Hepatocyte (in vitro differentiated cells): ENCODE results near the gene TMEM203. TPM values are rescaled to one million over a fixed set of nuclear protein-coding genes. Genes with fewer than 3 reads are reported as not detected.

Source experiments
- DNase-seq: peaks from one replicate; pipeline ENCODE4 v3.0.0-alpha.2; 2016; ENCODE audit warnings: low spot score
- H2AFZ ChIP-seq: fragments of 200-600 bp; sonication (generic); 2 replicates; pipeline ENCODE4 v1.6.0; 2016; ENCODE audit warnings: antibody characterized with exemption, mild to moderate bottlenecking
- H3K27ac ChIP-seq: fragments of 200-600 bp; sonication (generic); 2 replicates; pipeline ENCODE4 v1.5.1; 2016; ENCODE audit warnings: mild to moderate bottlenecking
- H3K27me3 ChIP-seq: fragments of 200-600 bp; sonication (generic); 2 replicates; pipeline ENCODE4 v1.6.1; 2016
- H3K36me3 ChIP-seq: fragments of 200-600 bp; sonication (generic); replicated peaks from 2 replicates; pipeline ENCODE4 v1.5.1; 2016; ENCODE audit warnings: low read depth; ENCODE audit not compliant: insufficient read depth
- H3K4me1 ChIP-seq: fragments of 200-600 bp; sonication (generic); 2 replicates; pipeline ENCODE4 v1.5.1; 2016; ENCODE audit warnings: mild to moderate bottlenecking, moderate library complexity; ENCODE audit not compliant: insufficient read depth
- H3K4me2 ChIP-seq: fragments of 200-600 bp; sonication (generic); 2 replicates; pipeline ENCODE4 v1.6.0; 2016
- H3K4me3 ChIP-seq: fragments of 200-600 bp; sonication (generic); 2 replicates; pipeline ENCODE4 v1.5.1; 2016; ENCODE audit warnings: mild to moderate bottlenecking
- H3K79me2 ChIP-seq: fragments of 200-600 bp; sonication (generic); 2 replicates; pipeline ENCODE4 v1.6.0; 2017; ENCODE audit warnings: mild to moderate bottlenecking
- H3K9me2 ChIP-seq: fragments of 200-600 bp; sonication (generic); replicated peaks from 2 replicates; pipeline ENCODE4 v1.6.0; 2017; ENCODE audit warnings: mild to moderate bottlenecking; ENCODE audit not compliant: insufficient read depth
- H3K9me3 ChIP-seq: fragments of 200-600 bp; sonication (generic); 2 replicates; pipeline ENCODE4 v1.5.1; 2016; ENCODE audit warnings: low read depth, mild to moderate bottlenecking
- H4K20me1 ChIP-seq: fragments of 200-600 bp; sonication (generic); 2 replicates; pipeline ENCODE4 v1.6.0; 2016; ENCODE audit warnings: mild to moderate bottlenecking; ENCODE audit not compliant: insufficient read depth, poor library complexity, severe bottlenecking
- CTCF ChIP-seq: fragments of 200-600 bp; sonication (generic); IDR thresholded peaks from 2 replicates; pipeline ENCODE4 v1.5.1; 2016; ENCODE audit warnings: antibody characterized with exemption, mild to moderate bottlenecking; ENCODE audit not compliant: poor library complexity
- EZH2 ChIP-seq: fragments of 200-600 bp; sonication (generic); IDR thresholded peaks from 2 replicates; pipeline ENCODE4 v1.6.1; 2016; ENCODE audit warnings: antibody characterized with exemption, mild to moderate bottlenecking, borderline replicate concordance
- EZH2phosphoT487 ChIP-seq: fragments of 200-600 bp; sonication (generic); IDR thresholded peaks from one replicate; pipeline ENCODE4 v1.6.1; 2018; ENCODE audit warnings: antibody characterized with exemption, mild to moderate bottlenecking, low read depth, moderate library complexity; ENCODE audit not compliant: unreplicated experiment, severe bottlenecking
- WGBS: methylation state at CpG from one replicate; pipeline ENCODE4 v1.1.6; 2016; ENCODE audit warnings: low lambda C conversion rate; ENCODE audit errors: missing lambda C conversion rate; 5-methylcytosine and 5-hydroxymethylcytosine counted together
- polyA plus RNA-seq: library from polyadenylated mRNA; unstranded; fragments of >200 nt; fragmentation: Nextera tagmentation; extraction: Ambion mirVana; gene quantifications from 2 replicates; pipeline ENCODE4 v1.2.1, GENCODE V29; 2016
- total RNA-seq: library from RNA; depleted of rRNA; stranded (reverse); fragments of >200 nt; gene quantifications from 2 replicates; pipeline ENCODE4 v1.2.3, GENCODE V29; 2014

The TMEM203 gene
- total and polyA plus RNA-seq, 2 experiments from 2014 or later: 37.6 to 60.7 TPM

DNA sequence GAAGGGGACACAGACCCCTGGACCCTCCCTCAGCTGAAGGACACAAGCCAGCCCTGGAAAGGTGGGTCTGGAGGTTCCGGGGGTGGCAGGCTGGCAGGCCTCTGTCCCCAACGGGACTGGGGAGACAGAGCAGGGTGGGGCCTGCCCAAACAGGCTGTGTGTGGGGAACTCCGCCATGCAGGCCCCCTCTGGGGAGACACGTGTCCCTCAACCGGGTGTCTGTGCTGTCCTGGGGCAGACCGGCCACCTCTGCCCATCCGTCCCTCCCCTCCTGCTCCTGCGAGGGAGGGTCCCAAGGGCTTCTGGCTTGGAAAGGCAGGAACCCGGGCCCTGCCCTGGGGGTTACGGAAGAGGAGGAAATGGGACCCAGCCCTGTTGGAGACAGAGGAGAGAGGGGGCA, 26.7 kb upstream of the TMEM203 start:
- H3K9me3 ChIP-seq: no peaks in the 10 kb centered on the region
- no peak overlapping the region for H3K27ac ChIP-seq
- H2AFZ ChIP-seq: no peak overlapping the region
- no peaks in the 10 kb centered on the region for H3K27me3 ChIP-seq
- no peaks in the 10 kb centered on the region for H3K36me3 ChIP-seq
- peaks cover 47% of the 10 kb centered on the region for H3K4me1 ChIP-seq
- no peak for DNase-seq
- no peaks in the 10 kb centered on the region for H3K9me2 ChIP-seq
- no peak overlapping the region for H3K4me2 ChIP-seq
- no peak overlapping the region for H3K4me3 ChIP-seq
- 84% methylated on average over 10 of the region's 10 CpGs for WGBS
- no peak for TF ChIP-seq EZH2
- TF ChIP-seq EZH2phosphoT487: no peak
- TF ChIP-seq CTCF: no peak
- H4K20me1 ChIP-seq: no peaks in the 10 kb centered on the region
- H3K79me2 ChIP-seq: peaks cover 5% of the 10 kb centered on the region

DNA sequence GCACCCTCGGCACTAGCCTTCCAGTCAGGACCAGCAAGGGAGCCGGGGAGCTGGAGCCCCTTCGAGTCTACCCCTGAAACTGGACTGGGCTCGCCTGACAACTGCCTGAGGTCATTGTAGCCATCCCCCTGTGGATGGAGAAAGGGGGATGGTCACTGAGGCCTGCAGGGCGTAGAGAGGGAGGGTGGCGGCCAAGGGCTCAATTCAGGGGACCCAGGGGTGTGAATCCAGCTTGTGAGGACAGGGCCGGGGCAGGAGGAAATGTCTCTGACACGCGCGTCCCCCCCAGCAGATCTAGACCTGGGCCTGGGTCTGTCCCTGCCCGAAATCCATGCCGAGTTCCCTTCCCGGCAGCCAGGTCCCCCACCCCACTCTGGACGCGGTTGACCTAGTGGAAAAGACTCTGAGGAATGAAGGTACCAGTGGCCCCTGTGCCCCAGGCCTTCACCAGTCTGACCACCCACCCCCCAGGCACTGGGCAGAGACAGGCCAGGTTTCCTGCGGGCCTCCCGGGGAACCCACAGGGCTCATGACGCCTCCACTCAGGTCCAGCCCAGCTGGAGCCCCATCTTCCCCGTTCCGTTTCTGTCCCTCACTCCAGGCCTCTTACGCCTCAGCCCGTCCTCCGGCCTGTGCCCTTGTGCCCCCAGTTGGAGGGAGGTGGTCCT, 26.1 kb upstream of the TMEM203 start:
- H3K27ac ChIP-seq: peak overlapping the region; percentile 87
- no peaks in the 10 kb centered on the region for H3K9me2 ChIP-seq
- H3K9me3 ChIP-seq: no peaks in the 10 kb centered on the region
- TF ChIP-seq EZH2phosphoT487 (no peak), CTCF (no peak), EZH2 (no peak)
- peaks cover 47% of the 10 kb centered on the region for H3K4me1 ChIP-seq
- DNase-seq: no peak
- no peaks in the 10 kb centered on the region for H3K79me2 ChIP-seq
- no peak overlapping the region for H2AFZ ChIP-seq
- no peak overlapping the region for H3K4me2 ChIP-seq
- 94% methylated on average over 22 of the region's 23 CpGs for WGBS
- H4K20me1 ChIP-seq: no peaks in the 10 kb centered on the region
- H3K36me3 ChIP-seq: no peaks in the 10 kb centered on the region
- no peak overlapping the region for H3K4me3 ChIP-seq
- H3K27me3 ChIP-seq: no peaks in the 10 kb centered on the region

DNA sequence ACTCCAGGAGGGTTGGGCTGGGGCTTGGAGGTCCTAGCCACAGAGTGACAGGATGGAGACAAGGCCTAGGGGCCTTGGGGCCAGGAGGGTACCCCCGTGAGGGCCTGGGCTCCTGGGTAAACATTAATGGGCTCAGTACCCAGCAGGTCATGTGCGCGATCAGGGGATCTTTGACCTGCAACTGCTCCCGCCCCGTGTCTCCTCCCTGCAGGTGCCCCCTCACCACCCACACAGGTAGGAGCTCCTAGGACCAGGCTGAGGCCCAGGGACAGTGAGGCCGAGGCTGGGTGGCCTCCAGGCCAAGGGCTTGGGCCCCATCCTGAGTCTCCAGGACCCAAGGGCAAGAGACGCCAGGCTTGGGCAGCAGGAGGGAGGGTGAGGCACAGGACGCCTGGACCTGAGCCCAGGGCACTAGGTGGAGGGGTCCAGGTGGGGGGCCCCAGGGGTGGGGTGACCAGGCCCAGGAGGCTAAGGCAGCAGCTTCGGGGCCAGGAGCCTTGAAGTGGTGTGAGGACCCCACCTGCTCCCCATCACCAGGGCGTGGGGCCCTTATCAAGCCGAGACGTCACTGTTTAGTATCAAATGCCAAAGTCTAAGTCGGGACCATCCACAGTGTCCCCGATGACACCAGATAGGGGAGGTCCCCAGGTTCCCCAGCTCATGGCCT, 25.4 kb upstream of the TMEM203 start, which contains the start of gene SLC34A3:
TSS of gene SLC34A3 (plus strand) at position 197 of the 667 bp plus-strand sequence. CDS start 802 bp downstream, outside the sequence.
- no peak within 1 kb of the TSS for H2AFZ ChIP-seq
- H3K36me3 ChIP-seq: no peaks in the 10 kb centered on the region
- peak within 1 kb of the TSS; percentile 87 for H3K27ac ChIP-seq
- H3K79me2 ChIP-seq: no peaks in the 10 kb centered on the region
- DNase-seq: peak; percentile 43
- no peak within 1 kb of the TSS for H3K4me3 ChIP-seq
- WGBS: 82% methylated on average over 11 of the region's 14 CpGs
- H3K4me1 ChIP-seq: peaks cover 45% of the 10 kb centered on the region
- no peaks in the 10 kb centered on the region for H4K20me1 ChIP-seq
- no peaks in the 10 kb centered on the region for H3K9me2 ChIP-seq
- no peaks in the 10 kb centered on the region for H3K27me3 ChIP-seq
- TF ChIP-seq EZH2 (no peak), EZH2phosphoT487 (no peak), CTCF (no peak)
- peak within 1 kb of the TSS; percentile 50 for H3K4me2 ChIP-seq
- no peaks in the 10 kb centered on the region for H3K9me3 ChIP-seq
